Epidermal melanocyte (primary cell): ENCODE results near the gene TMEM141.
A peak's percentile ranks its signal among the peaks of the same experiment; 100 is the strongest.
"Not testable (repeated sequence)": the region's sequence is repeated elsewhere in the genome, so short reads cannot be mapped to it uniquely, and the experiment has no call there.

Source experiments
- DNase-seq: peaks from one replicate; pipeline ENCODE4 v3.0.0; 2011; ENCODE audit warnings: low spot score; ENCODE audit not compliant: insufficient read length

Gene TMEM141

DNA sequence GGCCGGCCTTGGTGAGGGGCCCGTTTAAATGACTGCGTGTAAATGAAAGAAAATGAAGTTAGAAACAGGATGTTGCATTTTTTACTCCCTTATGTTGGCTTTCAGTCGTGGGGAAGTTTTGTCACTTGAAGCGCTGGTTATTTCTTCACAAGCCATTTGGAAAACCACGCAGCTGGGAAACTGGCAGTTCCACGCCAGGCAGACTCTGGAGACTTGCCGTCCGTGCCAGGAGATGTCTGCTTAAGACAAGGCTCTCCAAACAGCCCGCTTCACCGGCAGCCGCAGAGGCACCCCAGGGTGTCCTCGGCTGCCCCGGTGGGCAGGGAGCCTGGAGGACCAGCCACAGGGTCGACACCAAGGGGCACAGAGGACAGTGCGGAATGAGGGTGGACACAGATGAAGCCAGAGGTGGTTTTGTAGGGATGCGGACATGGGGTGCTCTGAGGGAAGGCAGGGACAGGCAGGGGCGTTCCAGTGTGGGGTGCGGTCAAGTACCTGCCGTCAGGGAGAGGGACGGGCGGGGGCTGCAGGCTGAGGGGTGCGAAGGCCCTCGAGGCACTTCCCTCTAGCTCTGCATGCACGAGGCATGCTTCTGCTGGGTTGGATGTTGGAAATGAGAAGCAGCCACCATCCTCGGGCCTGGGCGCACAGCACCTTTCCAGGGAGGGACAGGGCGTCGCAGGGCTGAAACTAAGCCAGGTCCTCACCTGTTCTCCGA lies 40.0 kb downstream of the TMEM141 start:
- DNase-seq, result no peak

DNA sequence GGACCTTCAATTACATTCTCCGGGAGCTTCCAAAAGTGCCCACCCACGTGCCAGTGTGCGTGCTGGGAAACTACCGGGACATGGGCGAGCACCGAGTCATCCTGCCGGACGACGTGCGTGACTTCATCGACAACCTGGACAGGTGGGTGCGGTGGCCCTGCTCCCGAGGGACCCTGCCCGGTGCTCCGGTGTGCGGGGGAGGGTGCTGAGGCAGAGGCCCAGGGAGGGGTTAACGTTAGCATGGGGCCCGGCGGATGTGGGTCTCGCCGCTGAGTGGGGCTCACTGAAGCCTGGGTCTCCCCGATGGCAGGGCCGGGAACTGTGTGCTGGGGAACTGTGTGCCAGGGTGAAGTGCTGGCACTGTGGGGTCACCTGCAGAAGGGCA lies 40.6 kb downstream of the TMEM141 start:
- no peak for DNase-seq

DNA sequence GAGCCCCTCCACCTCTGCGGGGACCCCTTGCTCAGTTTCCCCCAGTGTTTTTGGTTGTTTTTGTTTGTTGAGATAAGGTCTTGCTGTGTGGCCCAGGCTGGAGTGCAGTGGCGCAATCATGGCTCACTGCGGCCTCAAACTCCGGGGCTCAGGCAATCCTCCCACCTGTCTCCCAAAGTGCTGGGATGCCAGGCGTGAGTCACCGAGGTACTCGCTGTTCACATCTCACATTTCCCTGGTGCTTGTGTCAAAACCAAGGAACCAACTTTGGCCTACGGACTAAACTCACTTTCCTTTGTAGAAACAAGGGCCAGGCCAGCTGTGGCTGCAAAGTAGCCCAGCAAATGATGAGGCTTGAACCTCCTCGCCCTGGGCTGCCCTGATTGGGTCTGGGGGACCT lies 41.4 kb downstream of the TMEM141 start:
- no peak for DNase-seq

DNA sequence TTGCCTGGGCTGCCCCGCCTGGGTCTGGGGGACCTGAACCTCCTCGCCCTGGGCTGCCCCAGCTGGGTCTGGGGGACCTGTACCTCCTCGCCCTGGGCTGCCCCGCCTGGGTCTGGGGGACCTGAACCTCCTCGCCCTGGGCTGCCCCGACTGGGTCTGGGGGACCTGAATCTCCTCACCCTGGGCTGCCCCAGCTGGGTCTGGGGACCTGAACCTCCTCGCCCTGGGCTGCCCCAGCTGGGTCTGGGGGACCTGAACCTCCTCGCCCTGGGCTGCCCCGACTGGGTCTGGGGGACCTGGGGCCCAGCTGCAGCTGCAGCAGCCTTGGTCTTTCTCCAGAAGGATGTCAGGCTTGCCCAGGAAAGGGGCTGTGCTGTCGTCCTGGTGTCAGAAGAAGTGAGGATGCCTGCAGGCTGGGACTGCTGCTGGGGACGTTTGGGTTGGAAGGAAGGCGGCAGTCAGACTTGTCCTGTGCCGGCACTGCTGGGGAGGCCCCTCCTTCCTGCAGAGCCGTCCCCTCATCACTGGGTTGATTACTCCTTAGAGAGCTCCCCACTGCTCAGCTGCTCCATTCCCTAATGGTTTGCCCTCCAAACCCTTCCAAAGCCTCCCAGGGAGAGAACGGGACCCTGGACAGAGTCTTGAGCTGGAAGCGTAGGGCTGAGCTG lies 42.4 kb downstream of the TMEM141 start:
- not testable (repeated sequence) for DNase-seq

DNA sequence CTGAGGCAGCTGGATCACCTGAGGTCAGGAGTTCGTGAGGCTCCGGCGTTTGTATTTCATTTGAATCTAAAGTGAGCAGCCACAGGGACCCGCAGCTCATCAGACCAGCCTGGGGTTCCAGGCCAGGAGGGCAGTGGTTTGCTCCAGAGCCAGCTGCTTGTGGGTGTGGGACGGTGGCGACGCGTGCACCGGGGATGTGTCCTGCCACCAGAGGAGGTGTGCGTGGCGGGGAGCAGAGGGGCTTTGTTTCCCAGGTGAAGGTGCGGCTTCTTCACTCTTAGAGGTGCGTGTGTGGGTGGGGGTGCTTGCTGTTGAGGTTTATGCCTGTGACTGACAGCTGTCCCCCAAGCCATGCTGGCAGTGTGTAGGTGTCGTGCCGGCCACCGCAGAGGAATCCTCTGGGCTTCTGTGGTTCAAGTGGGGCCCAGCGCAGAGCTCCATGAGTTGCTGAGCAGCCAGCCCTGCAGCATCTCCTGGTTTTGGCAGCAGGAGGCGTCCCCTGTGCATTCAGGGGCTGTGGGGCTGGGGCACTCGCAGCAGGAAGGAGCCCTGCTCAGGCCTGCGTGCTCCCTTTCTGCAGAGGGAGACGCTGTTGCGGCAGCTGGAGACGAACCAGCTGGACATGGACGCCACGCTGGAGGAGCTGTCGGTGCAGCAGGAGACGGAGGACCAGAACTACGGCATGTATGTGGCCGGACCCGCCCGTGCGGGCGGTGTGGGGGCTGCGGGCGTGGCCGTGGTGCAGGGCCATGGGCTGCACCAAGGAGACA lies 44.2 kb downstream of the TMEM141 start:
- no peak for DNase-seq

DNA sequence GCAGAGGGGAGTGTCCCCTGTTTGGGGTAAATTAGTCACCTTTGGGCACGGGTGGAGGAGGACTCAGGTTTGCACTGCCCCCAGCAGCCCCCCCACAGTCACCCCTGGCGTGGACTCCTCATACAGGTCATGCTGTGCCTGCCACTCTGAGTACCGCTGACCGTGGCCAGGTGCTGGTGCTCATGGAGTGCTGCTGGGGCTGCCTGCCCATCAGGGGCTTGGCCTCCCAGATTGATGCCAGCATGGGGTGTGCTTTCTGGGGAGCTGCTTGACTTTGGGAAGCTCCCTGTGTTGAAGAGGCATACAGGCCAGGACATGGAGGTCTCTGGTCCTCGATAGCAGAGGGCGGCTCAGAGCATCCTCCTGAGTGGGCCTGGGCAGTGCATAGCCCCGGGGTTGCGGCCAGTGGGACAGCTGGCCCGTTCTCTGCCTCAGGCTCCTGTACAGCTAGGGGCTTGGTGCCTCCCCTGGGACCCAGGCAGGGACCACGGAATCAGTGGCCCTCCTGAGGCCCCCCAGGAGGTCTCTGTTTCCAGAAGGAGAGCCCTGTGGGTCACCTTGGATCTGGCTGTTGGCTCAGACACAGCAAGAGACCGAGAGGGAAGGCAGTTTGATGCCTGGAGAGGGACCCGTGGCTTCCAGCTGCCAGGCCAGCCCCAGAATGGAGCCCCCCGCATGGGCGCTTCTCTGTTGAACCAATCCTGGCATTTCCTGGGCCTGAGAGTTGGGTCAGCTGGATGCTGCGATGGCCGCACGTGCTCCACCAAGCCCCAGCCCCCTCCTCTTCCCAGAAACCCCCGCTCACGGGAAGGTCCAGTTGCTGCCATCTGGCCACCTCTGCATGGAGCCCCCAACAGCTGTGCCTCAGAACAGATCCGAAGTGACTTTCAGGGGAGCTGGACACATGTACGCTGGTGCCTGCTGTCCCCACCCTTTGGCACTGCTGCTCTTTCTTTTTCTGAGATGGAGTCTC lies 45.1 kb downstream of the TMEM141 start:
- no peak for DNase-seq

DNA sequence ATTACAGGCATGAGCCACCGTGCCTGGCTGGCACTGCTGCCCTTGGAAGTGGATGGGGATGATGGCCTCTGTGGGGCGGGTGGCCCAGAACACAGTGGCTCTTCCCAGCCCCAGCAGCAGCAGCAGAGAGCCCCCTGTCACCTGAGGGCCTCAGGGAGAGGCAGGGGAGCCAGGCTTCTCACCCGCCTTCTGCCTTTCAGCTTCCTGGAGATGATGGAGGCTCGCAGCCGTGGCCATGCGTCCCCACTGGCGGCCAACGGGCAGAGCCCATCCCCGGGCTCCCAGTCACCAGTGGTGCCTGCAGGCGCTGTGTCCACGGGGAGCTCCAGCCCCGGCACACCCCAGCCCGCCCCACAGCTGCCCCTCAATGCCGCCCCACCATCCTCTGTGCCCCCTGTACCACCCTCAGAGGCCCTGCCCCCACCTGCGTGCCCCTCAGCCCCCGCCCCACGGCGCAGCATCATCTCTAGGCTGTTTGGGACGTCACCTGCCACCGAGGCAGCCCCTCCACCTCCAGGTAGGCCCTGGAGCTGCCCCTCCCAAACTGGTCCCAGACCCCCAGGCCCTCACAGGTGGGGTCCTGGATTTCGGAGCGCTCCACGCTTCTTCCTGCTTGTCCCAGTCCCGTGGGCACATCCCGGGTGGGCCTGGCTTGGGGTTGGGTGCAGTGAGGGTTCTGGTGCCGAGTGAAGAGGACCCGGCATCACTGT lies 46.2 kb downstream of the TMEM141 start:
- no peak for DNase-seq

DNA sequence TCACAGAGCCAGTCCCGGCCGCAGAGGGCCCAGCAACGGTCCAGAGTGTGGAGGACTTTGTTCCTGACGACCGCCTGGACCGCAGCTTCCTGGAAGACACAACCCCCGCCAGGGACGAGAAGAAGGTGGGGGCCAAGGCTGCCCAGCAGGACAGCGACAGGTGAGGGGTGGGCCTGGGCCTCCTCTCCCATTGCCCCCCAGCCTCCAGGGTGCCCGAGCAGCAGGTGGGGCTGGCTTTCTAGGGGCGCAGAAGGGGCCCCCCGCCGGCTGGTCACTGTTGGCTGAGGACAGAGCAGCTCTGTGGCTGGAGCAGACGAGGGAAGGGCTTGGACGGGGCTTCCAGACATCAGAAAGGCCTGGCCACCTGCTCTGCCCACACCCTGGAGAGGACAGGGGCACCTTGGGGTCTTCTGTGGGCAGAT lies 46.7 kb downstream of the TMEM141 start:
- not testable (repeated sequence) for DNase-seq

DNA sequence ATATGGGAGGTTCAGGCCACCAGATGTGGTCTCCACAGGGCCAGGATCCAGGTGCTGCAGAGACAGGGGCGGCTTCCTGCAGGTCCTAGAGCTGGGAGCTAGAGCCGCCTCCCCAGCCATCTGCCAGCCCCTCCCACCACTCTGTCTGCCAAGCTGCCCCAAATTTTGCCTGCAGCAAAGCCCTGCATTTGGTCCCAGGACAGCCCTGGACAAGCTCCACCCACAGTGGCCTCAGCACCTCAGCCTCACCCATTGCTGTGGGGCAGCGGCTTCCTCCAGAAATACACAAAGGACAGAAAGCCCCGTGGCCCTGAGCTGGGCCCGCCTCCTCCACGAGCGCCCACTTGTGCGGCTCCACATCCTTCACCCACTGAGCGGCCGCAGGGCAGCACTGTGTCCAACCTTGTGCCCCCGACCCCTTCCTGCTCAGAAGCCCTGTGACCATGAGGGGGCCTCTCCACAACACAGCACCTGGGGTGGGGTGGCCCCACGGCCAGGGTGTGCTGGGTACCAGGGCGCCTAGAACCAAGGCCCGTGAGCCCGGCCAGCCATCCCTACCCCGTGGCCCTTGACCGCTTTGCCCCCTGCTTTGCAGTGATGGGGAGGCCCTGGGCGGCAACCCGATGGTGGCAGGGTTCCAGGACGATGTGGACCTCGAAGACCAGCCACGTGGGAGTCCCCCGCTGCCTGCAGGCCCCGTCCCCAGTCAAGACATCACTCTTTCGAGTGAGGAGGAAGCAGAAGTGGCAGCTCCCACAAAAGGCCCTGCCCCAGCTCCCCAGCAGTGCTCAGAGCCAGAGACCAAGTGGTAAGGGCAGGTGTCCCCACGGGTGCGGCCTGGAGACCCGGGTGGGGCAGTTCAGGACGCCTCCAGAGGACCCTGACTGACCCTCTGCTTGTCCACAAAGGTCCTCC lies 47.4 kb downstream of the TMEM141 start:
- no peak for DNase-seq

DNA sequence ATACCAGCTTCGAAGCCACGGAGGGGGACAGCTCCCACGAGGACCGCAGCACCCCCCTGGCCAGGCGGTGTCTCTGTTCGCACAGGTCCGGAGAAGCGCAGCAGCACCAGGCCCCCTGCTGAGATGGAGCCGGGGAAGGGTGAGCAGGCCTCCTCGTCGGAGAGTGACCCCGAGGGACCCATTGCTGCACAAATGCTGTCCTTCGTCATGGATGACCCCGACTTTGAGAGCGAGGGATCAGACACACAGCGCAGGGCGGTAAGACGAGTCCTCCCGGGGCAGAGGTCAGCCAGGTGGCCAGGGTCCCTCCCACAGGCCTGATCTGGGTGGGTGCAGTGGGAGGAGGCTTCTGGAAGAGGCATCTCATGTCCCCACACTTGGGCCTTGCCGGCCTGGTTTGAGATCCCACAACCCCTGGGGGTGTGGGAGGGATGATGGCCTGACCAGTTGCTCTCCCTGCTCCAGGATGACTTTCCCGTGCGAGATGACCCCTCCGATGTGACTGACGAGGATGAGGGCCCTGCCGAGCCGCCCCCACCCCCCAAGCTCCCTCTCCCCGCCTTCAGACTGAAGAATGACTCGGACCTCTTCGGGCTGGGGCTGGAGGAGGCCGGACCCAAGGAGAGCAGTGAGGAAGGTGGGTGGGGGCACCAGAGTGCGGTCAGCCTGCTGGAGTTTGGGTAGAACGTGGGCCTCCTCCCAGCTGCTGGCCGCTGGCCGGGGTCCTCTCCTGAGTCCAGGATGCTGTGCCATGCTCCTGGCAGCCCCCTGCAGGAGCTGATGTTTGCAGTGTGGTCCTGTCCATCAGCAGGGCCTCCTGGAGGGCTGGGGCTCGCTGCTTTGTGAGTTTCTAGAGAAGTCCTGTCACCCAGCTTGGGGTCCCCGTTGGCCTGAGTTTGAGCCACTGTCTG lies 48.3 kb downstream of the TMEM141 start:
- no peak for DNase-seq

DNA sequence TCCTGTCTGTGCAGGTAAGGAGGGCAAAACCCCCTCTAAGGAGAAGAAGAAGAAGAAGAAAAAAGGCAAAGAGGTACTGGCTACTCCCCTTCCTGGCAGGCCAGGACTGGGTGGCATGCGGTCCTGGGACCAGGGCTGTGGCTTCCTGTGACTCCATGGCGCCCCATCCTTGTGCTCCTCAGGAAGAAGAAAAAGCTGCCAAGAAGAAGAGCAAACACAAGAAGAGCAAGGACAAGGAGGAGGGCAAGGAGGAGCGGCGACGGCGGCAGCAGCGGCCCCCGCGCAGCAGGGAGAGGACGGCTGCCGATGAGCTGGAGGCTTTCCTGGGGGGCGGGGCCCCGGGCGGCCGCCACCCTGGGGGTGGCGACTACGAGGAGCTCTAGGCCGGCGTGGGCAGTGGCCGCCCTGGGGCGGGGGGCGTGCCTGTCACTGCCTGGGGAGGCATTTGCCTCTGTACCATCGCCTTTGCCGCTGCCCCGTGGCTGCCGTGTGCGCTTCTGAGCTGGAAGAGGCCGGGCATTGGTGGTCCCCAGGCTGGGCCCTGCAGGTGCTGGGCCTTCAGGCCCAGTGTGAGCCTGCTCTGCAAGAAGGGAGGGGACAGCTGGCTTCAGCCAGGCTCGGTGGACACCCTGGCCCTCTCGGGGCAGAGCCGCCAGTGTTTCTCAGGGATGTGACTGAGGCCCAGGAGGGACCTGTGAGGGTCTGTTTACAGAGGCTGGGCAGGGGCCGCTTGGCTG lies 49.2 kb downstream of the TMEM141 start:
- DNase-seq, result no peak

DNA sequence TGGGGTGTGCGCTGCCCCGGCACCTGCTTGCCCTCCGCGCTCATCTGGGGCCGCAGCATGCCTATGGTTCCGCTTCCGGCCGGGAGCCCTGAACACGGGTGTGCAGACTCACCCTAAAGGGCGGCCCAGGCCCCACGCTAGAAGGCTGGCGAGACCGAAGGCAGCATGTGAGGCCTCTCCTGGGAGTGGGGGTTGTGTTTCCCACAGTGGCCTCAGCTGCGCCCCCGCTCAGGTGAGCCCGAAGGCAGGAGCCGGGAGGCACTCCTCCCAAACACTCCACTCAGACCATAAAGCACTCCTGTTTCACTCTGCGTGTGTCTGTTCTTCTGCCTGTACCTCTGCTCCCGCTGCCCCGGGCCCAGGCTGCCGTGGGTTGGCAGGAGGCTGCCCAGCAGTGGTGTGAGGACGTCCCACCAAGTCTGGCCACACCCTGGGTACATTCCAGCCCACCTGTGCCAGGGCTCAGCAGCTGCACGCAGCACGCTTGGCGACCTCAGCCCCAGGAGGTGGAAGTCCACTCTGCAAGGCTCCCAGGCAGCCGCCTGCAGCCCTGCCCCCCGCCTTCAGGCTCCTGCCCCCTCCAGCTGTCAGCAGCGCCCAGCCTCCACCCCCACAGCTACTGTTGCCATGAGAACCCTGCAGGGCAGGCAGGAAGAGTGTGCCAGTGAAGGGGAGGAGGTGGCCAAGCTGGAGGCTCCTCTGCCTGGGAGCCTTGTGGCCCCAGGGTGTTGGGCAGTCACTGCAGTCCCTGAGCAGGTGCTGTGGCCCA lies 49.9 kb downstream of the TMEM141 start:
- DNase-seq, result no peak

DNA sequence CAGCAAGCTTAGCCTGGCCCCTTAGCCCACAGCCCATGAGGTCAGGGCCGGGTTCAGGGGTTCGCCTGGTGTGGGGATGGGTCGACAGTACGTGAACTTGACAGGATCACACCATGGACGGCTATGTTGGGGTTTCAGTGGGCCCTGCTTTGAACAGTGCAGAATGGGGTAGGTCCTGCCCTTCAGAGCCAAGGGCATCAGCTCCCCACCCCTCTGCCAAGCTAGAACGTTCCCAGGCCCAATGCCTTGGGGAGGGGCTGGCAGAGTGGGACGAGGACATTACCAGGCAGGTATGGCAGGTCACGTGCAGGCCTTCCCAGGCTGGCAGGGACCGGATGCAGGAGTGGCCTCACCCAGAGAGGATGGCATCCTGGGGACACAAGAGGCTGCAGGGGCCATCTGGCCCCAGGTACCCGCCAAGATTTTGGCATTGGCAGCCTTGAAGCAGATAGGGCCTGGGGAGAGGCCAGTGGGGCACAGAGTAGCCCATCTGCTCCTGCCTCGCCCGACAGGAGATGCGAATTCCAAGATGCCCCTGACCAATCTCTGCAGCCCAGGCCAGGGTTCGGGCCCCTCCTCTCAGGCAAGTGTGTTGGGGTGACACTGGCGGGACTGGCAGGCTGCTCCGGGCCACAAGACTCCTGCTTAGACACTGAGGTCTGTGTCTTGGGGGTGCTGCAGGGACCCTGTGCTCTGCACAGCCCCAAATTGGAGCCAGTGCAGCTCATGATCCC lies 50.7 kb downstream of the TMEM141 start:
- DNase-seq, result not testable (repeated sequence)

DNA sequence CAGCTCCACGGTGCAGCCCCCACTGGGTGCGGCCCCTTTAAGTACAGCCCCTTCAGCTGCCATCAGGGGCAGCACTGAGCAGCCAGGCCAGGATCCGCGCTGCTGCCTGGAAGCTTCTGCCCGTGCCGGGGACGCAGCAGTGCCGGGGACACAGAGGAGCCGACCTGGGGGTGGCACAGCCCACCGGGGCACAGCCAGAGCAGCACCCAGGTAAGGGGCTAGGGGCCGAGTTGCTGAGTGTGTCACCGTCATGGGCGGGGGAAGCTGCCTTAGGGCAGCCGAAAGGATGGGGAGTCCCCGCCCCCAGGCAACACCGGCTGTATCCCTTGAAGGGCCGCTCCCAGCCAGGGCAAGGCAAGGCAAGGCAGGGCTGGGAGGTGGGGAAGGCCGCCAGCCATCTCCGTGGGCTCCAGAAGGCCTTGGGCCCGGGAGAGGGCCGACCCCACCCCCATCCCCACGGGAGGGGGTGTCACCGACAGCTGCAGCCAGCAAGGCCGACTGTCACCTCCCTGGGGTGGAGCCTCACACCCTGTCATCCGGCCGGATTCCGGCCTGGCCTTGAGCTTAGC lies 51.3 kb downstream of the TMEM141 start, which contains the start of gene AJM1:
AJM1 (plus strand) TSS at position 99 of the 569 bp plus-strand sequence. CDS start 1,937 bp downstream, outside the sequence.
- peak; percentile 90 for DNase-seq
